GM12892 (cell line): Measurements from ENCODE around the gene DLG2.

Experiments
- DNase-seq: peaks from one replicate; pipeline ENCODE4 v3.0.0; 2011; ENCODE audit not compliant: insufficient read length
- FAIRE-seq: peaks from 2 replicates; lab custom pipeline; 2011; peaks lifted over from hg19 to GRCh38; lab: Jason Lieb, UNC
- POLR2A ChIP-seq: IDR thresholded peaks from 2 replicates; pipeline ENCODE4 v1.6.1; 2011; ENCODE audit warnings: low read depth, low read length, control low read depth
- POLR2AphosphoS5 ChIP-seq: IDR thresholded peaks from 2 replicates; pipeline ENCODE4 v1.6.1; 2011; ENCODE audit warnings: low read depth, low read length, control low read depth
- TAF1 ChIP-seq: IDR thresholded peaks from 2 replicates; pipeline ENCODE4 v1.6.1; 2011; ENCODE audit warnings: low read depth, mild to moderate bottlenecking, control low read depth, low read length, borderline replicate concordance

DLG2 gene

DNA sequence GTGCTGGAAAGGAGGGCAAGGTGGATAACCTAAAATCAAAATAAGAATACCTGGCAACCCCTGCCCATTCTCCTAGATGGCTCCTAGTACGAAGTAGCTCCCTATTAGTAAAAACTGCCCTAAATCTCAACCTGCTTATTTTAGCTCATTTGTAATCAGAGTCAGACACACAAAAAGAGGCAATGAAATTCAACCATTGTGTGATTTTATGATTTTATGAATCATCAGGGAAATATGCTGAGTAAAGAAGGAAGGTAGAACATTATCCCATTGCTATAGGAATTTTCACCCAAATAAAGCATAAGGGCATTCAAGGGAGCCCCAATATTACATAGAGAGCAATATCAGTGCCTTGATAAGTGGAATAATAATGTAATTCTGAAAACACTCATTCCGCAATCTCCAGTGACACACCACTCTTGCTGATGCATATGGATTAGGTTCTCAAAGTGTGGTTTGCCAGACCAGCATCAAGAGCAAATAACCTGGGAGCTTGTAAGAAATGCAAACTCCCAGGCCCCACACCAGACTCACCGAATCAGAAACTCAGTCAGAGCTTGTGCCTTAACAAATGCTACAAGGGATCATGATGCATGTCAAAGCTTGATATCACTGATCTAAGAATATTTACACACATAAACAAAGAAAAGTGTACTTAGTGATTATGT, 789.6 kb downstream of the DLG2 start:
- FAIRE-seq (no peak), DNase-seq (no peak)
- TF ChIP-seq TAF1 (no peak), POLR2AphosphoS5 (no peak)

- TF ChIP-seq TAF1 (no peak), POLR2A (no peak), POLR2AphosphoS5 (no peak)
- no peak for DNase-seq
- FAIRE-seq: no peak
These were observed 790.8 kb downstream of the DLG2 start for GRCh38 chr11:84836371-84836770.

DNA sequence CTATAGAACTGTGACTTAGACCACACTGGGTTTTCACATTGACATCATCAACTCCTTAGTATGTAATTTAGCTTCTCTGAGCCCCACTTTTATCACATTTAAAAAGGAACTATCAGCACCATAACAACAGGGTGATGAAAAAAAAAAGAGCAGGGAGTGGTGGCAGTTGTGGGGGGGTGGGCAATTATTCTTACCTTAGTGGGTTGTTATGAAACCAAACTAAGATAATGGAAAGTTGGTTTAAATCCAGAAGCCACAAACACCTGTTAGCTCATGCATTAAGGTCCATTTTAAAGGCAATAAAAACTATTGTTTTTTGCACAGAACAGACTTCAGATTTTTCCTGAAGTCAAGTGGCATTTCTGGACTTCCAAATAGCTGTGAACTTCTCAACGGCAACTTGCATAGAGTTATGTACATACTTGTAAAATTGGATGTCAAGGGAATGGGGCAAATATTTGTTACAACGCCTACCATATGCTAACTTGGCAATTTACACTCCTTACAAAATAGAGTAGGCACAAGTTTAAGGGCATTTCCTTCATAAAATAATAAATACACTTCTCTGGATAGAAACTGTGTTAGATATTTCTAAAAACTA, 793.6 kb downstream of the DLG2 start:
- DNase-seq (no peak), FAIRE-seq (no peak)
- no peak for TF ChIP-seq POLR2A
- TF ChIP-seq POLR2AphosphoS5: no peak
- no peak for TF ChIP-seq TAF1

GRCh38 chr11:84830372-84830771, 796.8 kb downstream of the DLG2 start:
- FAIRE-seq (no peak), DNase-seq (no peak)
- no peak for TF ChIP-seq TAF1
- no peak for TF ChIP-seq POLR2A
- no peak for TF ChIP-seq POLR2AphosphoS5

- TF ChIP-seq POLR2A (no peak), TAF1 (no peak), POLR2AphosphoS5 (no peak)
These were observed 798.0 kb downstream of the DLG2 start for GRCh38 chr11:84829162-84829561.

DNA sequence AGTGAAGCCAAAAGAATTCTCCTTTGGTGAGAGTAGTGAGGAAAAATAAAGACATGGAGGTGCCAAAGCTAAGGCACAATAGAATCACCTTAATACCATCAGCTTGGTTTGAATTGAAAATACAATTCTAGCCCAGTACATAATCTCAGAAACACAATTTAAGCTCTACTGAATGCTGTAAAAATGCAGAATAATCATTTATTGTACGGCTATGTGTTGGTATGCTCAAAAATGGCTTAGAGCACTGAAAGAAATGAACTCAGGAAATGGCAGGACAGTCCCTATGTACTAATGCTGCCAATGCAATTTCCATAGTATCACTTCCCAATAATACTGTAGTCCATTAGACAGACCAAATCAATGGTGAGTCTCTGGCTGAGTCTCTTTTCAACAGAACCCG, 798.5 kb downstream of the DLG2 start:
- no peak for DNase-seq

More at GRCh38 chr11:84829162-84829561, 798.0 kb downstream of the DLG2 start:
- no peak for FAIRE-seq
- DNase-seq: no peak

GRCh38 chr11:84825106-84825660, 802.0 kb downstream of the DLG2 start:
- TF ChIP-seq TAF1 (no peak), POLR2A (no peak), POLR2AphosphoS5 (no peak)
- FAIRE-seq (no peak), DNase-seq (no peak)

More for the DNA sequence above, 798.5 kb downstream of the DLG2 start:
- no peak for FAIRE-seq
- TF ChIP-seq TAF1 (no peak), POLR2AphosphoS5 (no peak), POLR2A (no peak)

DNA sequence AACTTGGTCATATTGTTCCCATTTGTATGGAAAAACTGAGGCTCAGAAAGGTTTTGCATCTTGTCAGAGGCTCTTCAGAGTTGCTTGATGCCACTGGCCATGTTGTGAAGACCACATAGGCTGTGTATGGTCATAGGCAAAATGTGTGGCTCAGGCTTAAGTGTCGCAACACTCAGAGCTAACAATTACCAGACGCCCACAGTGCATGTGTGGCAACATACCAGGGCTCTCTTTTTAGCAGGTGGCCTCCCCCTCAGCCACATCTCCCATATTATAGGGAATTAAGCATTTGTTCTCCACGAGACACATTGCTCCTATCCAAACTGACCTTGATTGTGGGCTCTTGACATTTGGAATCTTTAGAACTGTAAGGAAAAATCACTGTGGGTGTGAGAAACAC, 802.5 kb downstream of the DLG2 start:
- TF ChIP-seq POLR2A (no peak), POLR2AphosphoS5 (no peak), TAF1 (no peak)
- no peak for FAIRE-seq
- DNase-seq: no peak

GRCh38 chr11:84819537-84819936, 807.6 kb downstream of the DLG2 start:
- FAIRE-seq (no peak), DNase-seq (no peak)
- TF ChIP-seq POLR2AphosphoS5 (no peak), TAF1 (no peak), POLR2A (no peak)

GRCh38 chr11:84819128-84819527, 808.0 kb downstream of the DLG2 start:
- no peak for DNase-seq
- no peak for FAIRE-seq
- no peak for TF ChIP-seq POLR2A
- no peak for TF ChIP-seq POLR2AphosphoS5
- no peak for TF ChIP-seq TAF1

DNA sequence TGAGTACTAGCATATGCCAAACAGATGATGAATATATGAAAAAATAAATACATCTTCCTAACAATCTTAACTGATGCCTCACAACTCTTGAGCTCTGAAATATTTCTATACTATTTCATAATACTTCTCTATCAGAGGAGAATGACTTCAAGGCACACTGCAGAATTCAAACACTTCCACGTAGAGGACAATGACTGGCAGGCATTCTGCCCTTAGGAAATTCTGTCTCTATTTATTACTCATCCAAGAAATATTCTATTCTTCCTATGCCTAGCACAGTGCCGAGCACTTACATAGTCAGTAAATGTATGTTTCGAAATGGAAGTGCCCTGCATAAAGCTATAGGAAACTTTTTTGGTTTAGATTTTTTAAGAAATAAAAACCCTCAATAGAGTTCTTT, 809.1 kb downstream of the DLG2 start:
- no peak for TF ChIP-seq TAF1
- TF ChIP-seq POLR2AphosphoS5: no peak
- TF ChIP-seq POLR2A: no peak
- FAIRE-seq (no peak), DNase-seq (no peak)
